ENCODE results near the gene TRIM7. TPM values are rescaled to one million over a fixed set of nuclear protein-coding genes. Genes with fewer than 3 reads are reported as not detected.

The TRIM7 gene
- total and polyA plus RNA-seq, 2 donors (not counting 1 experiment from before 2014, with no cell fraction given), result 4.7 to 7.3 TPM

GRCh38 chr5:181168595-181169118 is 36.3 kb downstream of the TRIM7 start:
- Histone ChIP-seq H3K27me3 (ENCODE audit: control insufficient read depth, insufficient read depth, low read length) (no peaks in the 10 kb centered on the region), H3K4me1 (ENCODE audit: control insufficient read depth, extremely low read depth, insufficient read depth, low read length) (peaks cover 4% of the 10 kb centered on the region), H3K79me2 (ENCODE audit: control insufficient read depth, insufficient read depth, low read length) (no peaks in the 10 kb centered on the region), H3K4me2 (ENCODE audit: extremely low read depth, insufficient read depth, low read length) (no peak overlapping the region), H3K9me3 (ENCODE audit: control insufficient read depth, insufficient read depth, low read depth, low read length) (no peaks in the 10 kb centered on the region), H2AFZ (ENCODE audit: low read length) (no peak overlapping the region), H4K20me1 (ENCODE audit: control insufficient read depth, extremely low read depth, insufficient read depth, low read length) (no peaks in the 10 kb centered on the region), H3K27ac (ENCODE audit: insufficient read depth, low read length) (no peak overlapping the region), H3K9ac (ENCODE audit: insufficient read depth, low read length) (no peak overlapping the region), H3K36me3 (ENCODE audit: control insufficient read depth, insufficient read depth, low read length) (no peaks in the 10 kb centered on the region), H3K4me3 (replicated peaks in 1 of 4; ENCODE audit: control extremely low read depth in 1 of 4, insufficient read depth in 1 of 4, low read depth in 3 of 4, low read length in 4 of 4) (no peak overlapping the region)
- no peak for DNase-seq (ENCODE audit: low read depth in 2 of 2)
- no peak for TF ChIP-seq EZH2 (IDR thresholded peaks at IDR 0.05; ENCODE audit: low read length, missing control alignments)
- TF ChIP-seq, protein P1, sequence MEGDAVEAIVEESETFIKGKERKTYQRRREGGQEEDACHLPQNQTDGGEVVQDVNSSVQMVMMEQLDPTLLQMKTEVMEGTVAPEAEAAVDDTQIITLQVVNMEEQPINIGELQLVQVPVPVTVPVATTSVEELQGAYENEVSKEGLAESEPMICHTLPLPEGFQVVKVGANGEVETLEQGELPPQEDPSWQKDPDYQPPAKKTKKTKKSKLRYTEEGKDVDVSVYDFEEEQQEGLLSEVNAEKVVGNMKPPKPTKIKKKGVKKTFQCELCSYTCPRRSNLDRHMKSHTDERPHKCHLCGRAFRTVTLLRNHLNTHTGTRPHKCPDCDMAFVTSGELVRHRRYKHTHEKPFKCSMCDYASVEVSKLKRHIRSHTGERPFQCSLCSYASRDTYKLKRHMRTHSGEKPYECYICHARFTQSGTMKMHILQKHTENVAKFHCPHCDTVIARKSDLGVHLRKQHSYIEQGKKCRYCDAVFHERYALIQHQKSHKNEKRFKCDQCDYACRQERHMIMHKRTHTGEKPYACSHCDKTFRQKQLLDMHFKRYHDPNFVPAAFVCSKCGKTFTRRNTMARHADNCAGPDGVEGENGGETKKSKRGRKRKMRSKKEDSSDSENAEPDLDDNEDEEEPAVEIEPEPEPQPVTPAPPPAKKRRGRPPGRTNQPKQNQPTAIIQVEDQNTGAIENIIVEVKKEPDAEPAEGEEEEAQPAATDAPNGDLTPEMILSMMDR (conservative IDR thresholded peaks at IDR 0.05 in 1 of 2, IDR thresholded peaks at IDR 0.05 in 1 of 2; ENCODE audit: low read depth in 1 of 2, low read length in 2 of 2), result no peak

GRCh38 chr5:181167814-181168488 is 37.0 kb downstream of the TRIM7 start:
- Histone ChIP-seq H3K4me2 (ENCODE audit: extremely low read depth, insufficient read depth, low read length) (no peak overlapping the region), H3K9ac (ENCODE audit: insufficient read depth, low read length) (no peak overlapping the region), H3K79me2 (ENCODE audit: control insufficient read depth, insufficient read depth, low read length) (no peaks in the 10 kb centered on the region), H3K4me1 (ENCODE audit: control insufficient read depth, extremely low read depth, insufficient read depth, low read length) (peaks cover 4% of the 10 kb centered on the region), H2AFZ (ENCODE audit: low read length) (no peak overlapping the region), H3K4me3 (replicated peaks in 1 of 4; ENCODE audit: control extremely low read depth in 1 of 4, insufficient read depth in 1 of 4, low read depth in 3 of 4, low read length in 4 of 4) (no peak overlapping the region), H3K9me3 (ENCODE audit: control insufficient read depth, insufficient read depth, low read depth, low read length) (no peaks in the 10 kb centered on the region), H3K27ac (ENCODE audit: insufficient read depth, low read length) (no peak overlapping the region), H4K20me1 (ENCODE audit: control insufficient read depth, extremely low read depth, insufficient read depth, low read length) (no peaks in the 10 kb centered on the region), H3K36me3 (ENCODE audit: control insufficient read depth, insufficient read depth, low read length) (no peaks in the 10 kb centered on the region), H3K27me3 (ENCODE audit: control insufficient read depth, insufficient read depth, low read length) (no peaks in the 10 kb centered on the region)
- no peak for TF ChIP-seq EZH2 (IDR thresholded peaks at IDR 0.05; ENCODE audit: low read length, missing control alignments)
- TF ChIP-seq, protein P1 (conservative IDR thresholded peaks at IDR 0.05 in 1 of 2, IDR thresholded peaks at IDR 0.05 in 1 of 2; ENCODE audit: low read depth in 1 of 2, low read length in 2 of 2), result peak; percentile 23 to 35
- no peak for DNase-seq (ENCODE audit: low read depth in 2 of 2)

GRCh38 chr5:181166812-181167733 is 37.9 kb downstream of the TRIM7 start:
- no peak for DNase-seq (ENCODE audit: low read depth in 2 of 2)
- Histone ChIP-seq H2AFZ (ENCODE audit: low read length) (no peak overlapping the region), H3K4me2 (ENCODE audit: extremely low read depth, insufficient read depth, low read length) (no peak overlapping the region), H3K9me3 (ENCODE audit: control insufficient read depth, insufficient read depth, low read depth, low read length) (no peaks in the 10 kb centered on the region), H3K4me1 (ENCODE audit: control insufficient read depth, extremely low read depth, insufficient read depth, low read length) (peaks cover 4% of the 10 kb centered on the region), H3K4me3 (replicated peaks in 1 of 4; ENCODE audit: control extremely low read depth in 1 of 4, insufficient read depth in 1 of 4, low read depth in 3 of 4, low read length in 4 of 4) (no peak overlapping the region), H3K27ac (ENCODE audit: insufficient read depth, low read length) (no peak overlapping the region), H4K20me1 (ENCODE audit: control insufficient read depth, extremely low read depth, insufficient read depth, low read length) (no peaks in the 10 kb centered on the region), H3K9ac (ENCODE audit: insufficient read depth, low read length) (no peak overlapping the region), H3K27me3 (ENCODE audit: control insufficient read depth, insufficient read depth, low read length) (no peaks in the 10 kb centered on the region), H3K79me2 (ENCODE audit: control insufficient read depth, insufficient read depth, low read length) (no peaks in the 10 kb centered on the region), H3K36me3 (ENCODE audit: control insufficient read depth, insufficient read depth, low read length) (no peaks in the 10 kb centered on the region)
- TF ChIP-seq, protein P1 (conservative IDR thresholded peaks at IDR 0.05 in 1 of 2, IDR thresholded peaks at IDR 0.05 in 1 of 2; ENCODE audit: low read depth in 1 of 2, low read length in 2 of 2), result no peak
- no peak for TF ChIP-seq EZH2 (IDR thresholded peaks at IDR 0.05; ENCODE audit: low read length, missing control alignments)

Measured in fibroblast of lung (primary cell).